Activated CD4-positive, alpha-beta T cell treated with anti-CD3 and anti-CD28 coated beads, Interleukin-2, amount 50 U/mL, for 16 hours (primary cell): ENCODE measurements around the gene CNPPD1.

Source experiments
- DNase-seq: peaks from one replicate; pipeline ENCODE4 v3.0.0-alpha.2; 2020

Gene CNPPD1

DNA sequence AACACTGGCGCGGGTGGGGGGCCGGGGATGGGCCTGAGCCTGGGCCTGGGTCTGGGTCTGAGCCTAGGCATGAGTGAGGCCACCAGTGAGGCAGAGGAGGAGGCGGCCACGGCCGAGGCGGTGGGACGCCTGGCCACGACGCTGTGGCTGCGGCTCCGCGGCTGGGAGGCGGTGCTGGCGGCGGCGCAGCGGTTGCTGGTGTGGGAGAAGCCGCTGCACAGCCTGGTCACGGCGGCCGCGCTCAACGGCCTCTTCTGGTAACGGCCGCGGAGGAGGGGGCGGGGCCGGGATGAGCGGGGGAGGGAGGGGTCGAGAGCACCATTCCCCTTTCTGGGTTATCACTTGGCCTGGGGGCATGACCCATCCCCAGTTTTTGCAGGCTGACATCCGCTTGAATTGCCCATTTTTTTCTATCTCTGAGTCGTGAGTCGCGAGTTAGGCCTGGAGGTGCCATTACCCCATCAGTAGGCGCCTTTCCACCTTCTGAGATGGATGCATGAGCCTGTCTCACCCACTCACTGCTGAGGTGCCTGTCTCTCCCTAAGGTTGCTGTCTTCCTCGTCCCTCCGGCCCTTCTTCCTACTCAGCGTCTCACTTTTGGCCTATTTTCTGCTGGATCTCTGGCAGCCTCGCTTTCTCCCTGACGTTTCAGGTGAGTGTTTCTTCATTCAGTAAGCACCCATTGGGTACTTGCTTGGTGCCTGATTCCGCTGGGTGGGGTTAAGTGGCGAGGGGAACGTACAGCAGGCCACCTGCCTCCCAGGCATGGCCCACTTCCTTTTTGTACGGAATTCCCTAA is 1.9 kb upstream of the CNPPD1 start:
- DNase-seq = peak; percentile 44

DNA sequence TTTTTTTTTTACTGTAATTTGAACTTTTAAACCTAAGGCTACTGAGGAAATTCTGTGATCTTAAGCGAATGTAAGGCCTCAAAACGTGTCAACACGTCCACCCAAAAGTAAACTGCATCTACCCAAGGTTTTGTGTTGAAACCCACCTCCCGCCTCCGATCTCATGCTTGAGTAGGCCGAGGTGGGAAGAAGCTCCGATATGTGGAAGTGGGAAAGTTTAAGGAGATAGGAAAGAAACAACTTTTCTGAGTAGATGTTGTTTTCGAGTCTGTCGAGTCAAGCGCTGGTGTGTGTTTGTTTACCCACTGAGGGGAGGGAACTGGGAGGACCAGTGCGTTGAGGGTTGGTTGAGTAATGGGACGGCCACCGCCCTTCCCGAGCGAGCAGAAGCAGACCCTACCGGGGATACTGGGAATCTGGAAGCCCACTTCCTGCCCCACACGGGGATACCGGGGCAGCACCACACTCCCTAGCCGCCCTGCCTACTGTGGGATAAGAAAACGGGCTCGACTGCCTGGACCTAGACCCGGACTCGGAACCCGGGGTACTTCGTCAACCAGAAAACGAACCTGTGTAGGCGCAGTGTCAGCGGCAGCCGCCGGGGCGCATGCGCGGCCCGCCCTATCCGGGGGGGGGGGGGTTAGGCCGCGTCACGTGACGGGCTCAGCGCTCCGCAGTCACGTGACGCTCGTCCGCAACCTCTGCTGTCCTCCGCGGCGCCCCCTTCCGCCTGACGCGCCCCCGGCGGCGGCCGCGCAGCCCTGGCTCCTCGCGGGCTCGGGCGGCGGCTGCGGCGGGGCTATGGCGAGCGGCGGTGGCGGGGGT is 1.0 kb upstream of the CNPPD1 start, which contains the start of gene RETREG2:
Gene RETREG2 (plus strand): TSS at position 724 of the 825 bp plus-strand sequence. CDS start 78 bp downstream, at position 802.
- peak; percentile 81 for DNase-seq

DNA sequence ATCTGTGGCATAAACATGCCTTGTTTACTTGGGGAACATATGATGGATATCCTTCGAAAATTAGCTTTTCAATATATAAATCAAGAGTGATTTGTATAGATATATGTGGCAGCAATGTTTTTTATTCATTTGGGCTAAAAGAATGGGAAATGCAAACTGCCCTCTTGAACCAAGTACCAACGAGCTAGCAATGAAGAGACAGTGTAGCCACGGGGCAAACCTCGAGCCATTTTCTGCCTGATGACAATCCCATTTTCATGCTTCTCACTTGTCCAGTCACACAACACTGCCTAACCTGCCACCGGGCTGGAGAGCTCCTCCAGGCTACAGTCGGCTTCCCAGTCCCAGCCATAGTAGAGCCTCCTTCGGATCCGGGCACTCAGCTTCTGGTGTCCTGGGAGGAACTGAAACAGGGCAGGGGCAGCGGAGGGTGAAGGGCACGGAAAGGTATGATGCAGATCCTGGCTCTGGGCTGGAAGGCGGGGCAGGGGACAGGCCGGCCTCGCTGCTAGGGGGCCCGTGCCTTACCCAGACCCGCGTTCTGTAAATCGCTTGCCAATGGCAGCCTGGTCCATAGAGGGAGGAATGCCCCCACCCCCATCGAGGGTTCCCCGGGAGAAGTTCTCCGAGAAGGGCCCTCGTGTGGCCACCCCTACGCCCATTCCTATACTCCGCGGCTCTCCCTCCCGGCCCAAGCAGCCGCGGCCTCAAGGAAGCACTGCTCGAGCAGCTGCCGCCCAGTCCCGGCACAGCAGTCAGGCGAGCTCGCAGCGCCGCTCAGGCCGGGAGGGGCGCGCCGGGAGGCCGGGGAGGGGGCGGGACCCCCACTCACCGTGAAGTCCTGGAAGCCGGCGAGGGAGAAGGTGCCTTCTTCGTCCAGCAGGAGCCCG is 552 bp downstream of the CNPPD1 start:
- DNase-seq = peak; percentile 19

DNA sequence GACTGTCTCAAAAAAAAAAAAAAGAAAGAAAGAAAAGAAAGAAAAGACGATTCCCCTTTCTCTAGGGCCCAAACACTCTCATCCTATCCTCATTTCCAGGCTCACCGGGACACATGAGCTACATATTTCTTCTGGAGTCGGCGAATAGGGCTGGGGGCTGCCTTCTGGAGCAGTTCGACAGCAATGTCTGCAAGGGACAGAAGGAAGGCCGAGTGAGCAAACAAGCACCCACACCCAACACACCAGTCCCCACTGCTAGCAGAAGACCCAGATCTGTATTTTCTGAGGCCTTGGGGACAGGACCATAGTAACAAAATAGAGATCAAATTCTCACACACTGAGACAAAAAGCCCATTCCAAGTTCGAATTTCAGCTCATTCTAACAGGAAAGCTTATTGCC is 1.2 kb downstream of the CNPPD1 start:
- DNase-seq = no peak

DNA sequence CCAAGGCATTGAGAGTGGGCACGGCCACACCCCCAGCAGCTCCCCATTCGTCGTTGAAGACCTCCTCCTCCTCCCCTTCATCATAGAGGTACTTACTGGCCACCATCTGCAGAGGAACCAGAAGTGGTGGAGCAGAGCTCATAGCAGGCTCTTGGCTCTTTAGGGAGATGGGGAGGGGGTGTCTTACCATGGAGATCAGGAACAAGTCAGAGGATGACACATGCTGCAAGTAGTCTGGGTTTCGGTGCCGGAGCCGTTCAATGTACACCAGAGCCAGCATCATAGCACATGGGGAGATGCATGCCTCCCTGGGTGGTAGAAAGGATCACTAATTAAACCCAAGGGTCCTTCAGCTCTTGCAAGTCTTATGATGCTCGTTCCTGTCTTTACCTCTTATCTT is 1.9 kb downstream of the CNPPD1 start:
- DNase-seq = no peak

DNA sequence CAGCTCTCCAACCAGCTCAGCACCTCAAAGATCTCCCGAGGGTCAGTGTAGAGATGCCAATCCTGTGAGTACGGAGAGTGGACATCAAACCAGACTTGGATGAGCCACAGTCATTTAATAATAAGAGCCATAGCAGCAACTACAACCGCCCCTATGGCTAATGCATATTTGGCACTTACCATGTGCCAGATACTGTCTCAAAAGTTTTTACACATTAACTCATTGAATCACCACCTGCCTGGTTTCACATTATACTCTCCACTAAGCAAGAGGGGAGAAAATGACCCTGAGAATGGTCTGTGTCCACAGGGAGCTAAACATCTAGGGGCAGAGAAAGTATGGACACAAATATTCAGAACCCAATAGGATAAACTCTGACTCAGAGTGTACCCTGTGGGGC is 2.6 kb downstream of the CNPPD1 start:
- DNase-seq = no peak

DNA sequence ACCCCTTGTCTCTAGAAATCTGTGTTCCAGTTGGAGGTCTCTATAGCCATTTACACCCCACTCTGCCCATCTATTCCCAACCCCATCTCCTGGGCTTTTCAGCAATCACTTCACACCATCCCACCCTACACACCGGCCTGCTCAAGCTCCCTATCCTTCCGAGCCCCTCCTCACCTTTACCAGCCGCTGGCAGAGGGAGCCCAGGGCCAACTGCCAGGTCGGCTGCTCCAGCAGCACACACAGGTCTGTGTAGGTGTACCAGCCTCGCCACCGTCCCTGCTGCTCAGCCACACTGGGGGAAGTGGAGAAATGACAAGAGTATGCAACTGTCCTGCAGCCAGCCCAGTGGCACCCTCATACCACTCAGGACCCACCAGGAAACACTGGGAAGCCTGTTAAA is 3.5 kb downstream of the CNPPD1 start:
- no peak for DNase-seq

DNA sequence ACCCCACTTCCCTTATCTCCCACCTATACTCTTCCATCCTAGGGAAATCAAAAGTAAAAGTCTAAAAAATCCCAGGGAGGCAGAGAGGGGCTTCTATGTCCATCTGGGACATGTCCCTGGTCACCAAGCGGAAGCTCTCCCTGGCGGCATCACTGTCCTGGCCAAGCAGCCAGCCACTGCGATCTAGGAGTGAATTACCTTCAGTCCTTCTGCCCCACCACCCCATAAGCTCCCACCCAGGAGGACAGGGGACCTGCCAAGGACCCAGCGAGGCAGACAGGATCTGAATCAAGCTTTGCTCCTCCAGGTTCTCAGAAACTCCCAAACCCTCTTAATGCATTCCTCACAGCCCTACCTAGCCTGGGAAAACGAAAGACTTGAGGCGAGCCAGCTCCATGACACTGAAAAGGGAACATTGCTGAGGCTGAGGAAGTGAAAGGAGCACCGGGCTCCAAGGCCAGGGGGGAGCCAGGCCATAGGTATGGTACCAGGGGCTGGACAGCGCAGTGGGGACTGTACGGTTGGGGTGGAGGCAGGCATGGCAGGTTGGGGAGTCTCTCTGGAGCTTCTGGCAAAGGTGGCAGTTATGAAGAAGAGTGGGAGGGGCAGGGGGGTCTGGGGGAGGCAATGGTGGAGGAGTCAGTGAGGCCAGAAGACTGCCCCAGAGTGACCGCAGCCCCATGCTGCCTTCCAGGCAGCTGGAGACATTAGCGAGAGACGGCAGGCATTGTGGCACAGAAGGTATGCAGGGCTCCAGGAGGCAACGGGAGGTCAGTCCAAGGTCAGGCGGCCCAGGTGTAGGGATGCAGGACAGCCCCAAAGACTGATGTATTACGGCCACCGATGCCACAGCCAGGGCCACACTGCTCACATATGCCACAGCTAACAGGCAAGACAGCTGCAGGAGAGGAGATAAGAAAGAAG is 4.2 kb downstream of the CNPPD1 start:
- DNase-seq = no peak

DNA sequence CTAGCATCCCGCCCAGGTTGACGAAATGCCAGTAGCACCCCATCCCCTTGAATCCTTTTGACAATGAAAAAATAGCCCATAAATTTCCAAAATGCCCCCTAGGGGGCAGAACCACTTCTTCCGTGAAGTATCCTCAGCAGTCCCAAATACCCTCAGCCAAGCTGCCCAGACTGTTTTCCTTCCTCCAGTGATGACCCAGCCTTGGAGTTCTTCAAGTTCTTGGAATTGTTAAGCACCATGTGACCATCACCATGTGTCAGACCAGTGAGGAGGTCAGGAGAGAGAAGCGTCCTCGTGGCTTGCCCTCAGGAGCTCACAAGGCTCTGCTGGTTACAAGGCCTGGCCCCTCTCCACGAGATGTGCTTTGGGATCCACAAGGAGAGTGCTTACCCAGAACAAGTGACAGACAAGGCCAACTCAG is 5.5 kb downstream of the CNPPD1 start:
- DNase-seq = peak; percentile 43

DNA sequence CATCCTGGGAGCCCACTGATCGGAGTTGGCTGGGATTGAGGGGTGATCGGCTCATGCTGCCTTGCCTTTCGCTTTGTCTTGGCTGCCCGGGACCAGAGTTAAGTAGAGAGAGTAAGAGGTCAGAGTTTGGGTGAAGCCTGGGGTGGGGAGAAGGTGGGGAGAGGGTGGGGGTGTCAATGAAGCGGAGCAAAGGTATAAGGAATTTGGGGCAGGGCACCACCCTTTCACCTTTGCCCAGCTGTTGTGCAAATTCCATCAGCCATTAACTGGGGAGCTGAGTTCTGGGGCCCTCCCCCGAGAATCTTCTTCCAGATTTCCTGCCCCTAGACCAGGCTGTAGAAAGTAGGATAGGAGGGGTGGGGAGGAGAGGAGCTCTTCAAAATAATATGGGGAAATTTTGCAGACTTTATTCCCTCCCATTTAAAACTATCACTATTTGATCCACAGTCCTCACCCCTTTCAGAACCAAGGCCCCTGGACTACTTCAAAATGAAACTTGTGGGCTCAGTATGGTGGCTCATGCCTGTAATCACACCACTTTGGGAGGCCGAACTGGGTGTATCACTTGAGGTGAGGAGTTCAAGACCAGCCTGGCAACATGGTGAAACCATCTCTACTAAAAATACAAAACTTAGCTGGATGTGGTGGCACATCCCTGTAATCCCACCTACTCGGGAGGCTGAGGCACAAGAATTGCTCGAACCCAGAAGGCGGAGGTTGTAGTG is 6.6 kb downstream of the CNPPD1 start, which contains the start of gene SLC23A3:
Gene SLC23A3 (minus strand): TSS at position 100 of the 725 bp plus-strand sequence. CDS start 45 bp downstream, at position 55.
- DNase-seq = peak; percentile 37

DNA sequence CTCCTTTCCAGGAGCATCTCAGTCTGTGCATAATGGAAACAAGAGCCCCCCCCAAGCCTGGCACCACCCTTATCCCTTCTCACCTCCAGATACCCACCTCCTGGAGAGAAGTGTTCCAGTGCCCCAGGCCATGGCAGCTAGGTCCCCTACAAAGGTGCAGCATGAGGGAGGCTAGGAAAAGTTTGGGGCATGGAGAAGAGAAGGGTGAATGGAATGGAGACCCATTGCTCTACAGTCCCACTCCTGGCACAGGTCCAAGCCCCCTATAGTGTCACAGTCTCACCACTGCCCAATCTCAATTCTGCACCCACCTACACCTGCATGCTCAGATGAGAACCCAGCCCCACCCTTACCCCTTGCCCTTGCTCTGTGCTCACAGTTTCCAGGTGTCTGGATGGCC is 7.8 kb downstream of the CNPPD1 start:
- no peak for DNase-seq

DNA sequence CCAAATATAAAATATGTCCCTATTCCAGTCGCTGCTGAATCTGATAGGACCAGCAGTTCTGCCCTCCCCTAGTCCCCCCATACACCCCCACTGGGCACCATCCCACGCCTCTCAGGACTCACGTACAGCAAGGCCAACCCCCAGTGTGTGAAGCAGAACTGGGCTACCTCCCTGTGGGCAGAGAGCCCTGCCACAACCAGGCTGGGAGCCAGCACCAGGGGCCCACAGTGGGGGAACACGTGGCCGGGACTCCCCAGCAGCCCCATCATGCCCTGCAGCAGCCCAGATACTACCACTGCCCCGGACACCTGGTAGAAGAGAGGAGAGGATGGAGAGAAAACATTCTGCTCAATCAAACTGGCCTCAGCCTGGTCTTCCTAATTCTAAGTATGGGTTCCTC is 8.2 kb downstream of the CNPPD1 start:
- DNase-seq = no peak

DNA sequence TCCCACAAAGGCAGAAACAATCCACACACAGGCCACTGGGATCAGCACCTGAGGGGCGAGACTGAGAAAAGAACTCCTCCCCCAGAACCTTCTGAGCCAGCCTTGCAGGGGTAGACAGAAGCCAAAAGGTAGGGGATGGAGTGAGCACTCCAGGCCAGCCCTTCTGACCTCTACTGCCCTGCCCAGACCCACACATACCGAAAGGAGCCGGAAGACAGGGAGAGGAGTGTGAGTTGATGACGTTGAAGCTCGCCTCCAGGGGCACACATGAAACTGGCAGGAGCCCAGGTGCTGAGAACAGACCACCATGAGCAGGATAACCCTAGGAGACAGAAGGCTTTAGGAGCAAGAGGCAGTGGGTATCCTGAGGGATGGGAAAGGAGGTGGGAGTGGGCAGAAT is 8.7 kb downstream of the CNPPD1 start:
- DNase-seq = no peak

DNA sequence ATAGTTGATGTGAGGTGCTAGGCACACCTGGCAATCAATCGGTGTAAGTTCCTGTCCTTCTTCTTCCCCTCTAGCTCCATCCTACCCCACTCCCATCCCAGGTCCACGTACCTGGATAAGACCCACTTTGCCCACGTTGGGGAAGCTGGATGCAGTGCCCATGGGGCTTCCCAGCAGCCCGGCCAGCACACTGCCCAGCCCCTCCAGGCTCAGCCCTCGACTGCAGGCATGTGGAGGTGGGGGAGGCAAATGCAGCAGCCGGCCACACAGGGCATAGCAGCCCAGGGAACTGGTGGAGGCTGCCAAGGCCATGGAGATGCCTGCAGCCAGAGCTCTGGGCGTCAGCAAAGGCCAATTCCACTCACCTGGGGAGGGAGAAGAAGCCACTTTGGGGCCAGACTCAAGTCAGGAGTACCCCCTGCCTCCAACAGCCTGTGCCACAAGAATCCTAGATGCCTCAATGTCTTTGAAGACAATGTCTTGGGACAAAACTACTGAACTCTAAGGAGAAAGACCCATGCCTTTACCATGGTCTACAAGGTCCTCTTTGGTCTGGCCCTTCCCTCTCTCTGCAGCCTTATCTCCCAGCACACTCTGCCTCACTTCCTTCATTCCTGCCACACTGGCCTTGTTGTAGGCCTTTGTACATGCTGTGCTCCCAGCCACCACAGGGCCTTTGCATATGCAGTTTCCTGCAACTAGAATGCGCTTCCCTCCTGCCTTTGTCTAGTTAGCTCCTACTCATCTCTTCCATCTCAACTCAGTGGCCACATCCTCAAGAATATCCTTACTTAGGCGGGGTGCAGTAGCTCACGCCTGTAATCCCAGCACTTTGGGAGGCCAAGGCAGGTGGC is 11.4 kb downstream of the CNPPD1 start:
- DNase-seq = no peak

DNA sequence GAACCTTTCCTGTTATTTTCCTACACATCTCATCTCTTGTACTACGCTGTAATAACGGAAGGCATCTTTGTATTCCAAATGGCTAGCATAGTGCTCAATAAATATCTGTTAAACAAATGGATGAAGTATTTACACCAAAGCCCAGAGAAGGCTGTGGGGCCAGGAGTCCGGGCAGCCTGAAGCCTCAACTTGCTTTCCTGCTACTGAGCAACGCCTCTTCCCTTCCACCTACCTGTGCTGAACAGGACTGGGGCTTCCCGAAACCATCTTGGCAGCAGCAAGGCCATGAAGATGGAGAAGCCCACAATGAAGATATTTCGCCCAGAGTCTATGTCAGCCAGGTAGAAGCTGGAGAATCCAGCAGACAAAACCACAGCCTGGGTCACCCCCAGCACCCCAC is 13.6 kb downstream of the CNPPD1 start:
- no peak for DNase-seq

DNA sequence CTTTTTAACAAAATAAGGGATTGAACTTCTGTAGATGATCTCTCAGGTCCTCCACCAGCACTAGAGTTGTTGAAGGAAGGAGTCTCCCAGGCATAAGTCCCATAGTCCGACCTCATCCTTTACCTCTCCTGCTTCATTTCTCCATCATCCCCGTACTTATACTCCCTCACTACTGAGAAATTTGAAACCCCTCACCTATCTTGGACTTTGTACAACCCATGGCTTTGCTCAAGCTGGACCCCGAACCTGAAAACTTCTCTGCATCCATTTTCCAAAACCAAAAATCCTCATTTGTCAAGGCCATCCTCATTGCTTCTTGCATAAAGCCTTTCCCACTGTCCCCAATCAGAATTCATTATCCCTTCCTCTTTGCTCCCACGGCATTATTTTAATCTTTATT is 15.6 kb downstream of the CNPPD1 start:
- DNase-seq = no peak

DNA sequence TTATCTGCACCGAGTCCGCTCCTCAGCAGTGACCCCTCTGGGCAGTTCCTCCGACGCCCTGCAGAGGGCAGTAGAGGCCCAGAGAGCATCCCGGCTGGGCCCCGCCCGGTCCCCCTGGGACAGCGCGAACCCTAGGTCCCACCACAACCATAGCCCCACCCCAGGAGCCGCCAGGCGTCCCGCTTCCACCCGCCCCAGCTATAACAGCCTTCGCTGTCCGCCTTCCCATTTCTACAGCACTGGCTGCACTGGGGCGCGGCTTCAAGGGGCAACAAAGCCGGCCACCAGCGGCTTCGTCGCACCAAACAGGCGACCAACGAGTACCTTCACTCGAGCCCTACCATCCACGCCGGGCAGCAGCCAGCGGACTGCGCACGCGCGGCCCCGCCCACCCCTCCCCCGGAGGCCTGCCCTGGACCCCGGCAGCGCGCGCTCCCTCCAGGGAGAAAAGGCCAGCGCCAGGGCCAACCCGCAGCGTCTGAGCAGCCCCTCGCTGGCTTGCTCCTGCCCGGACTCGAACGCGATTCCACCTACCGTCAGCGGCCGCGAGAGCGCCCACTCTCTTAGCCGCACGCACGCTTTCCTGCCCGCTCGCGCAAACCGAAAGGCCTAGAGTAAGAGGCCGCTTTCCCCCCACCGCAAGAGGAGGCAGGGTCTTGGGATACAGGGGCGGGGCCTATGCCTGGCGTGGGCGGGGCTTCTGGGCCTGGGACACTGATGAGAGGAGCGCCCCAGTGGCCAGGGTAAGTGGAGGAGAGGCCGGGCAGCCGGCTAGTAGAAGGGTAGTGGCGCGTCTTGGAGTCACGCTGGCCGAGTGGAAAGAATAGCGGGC is 16.3 kb downstream of the CNPPD1 start, which contains the start of gene NHEJ1:
Gene NHEJ1 (minus strand): TSS at position 630 of the 832 bp plus-strand sequence. CDS start 2,453 bp downstream, outside the sequence.
- peak; percentile 96 for DNase-seq

DNA sequence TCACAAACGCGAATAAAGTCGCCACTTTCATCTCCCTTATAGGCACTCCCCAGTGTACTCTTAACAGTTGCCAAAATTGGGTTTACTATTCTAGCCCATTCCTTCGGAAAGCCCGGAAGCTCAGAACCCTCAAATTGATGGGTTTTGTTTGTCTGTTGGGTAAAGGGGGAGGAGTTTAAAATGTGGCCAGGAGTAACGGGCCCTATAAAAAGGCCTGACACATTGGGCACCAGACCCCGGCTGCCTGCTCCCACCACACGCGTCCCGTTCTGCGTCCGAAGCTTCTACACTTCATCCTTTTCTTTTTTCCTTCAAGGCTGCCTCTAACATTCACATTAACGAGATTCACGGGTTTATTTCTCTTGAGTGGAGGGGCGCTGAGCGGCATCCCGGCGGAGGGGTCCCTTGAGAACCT is 16.9 kb downstream of the CNPPD1 start:
- DNase-seq = no peak

DNA sequence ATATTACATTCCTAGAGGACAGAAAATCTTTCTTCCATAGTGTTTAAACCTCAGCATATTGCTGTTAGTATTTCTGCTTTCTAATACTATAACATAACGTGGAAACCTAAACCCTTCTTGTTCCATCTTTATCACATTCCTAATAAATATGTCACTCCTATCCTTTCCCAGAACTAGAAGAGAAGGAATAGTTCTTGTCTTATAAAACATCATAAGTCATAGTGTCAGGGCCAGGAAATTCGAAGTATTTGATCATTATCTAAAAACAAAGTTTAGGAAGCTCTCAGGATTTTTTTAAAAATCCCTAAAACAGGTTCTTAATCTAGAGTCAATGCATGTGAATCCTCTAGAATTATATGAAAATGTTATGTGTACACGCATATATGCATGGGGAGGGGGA is 18.1 kb downstream of the CNPPD1 start:
- DNase-seq = no peak
